DMS53 (cell line): ENCODE measurements around the gene CLSTN2.

Experiments used
- DNase-seq: peaks from one replicate; lab custom pipeline; 2025; lab: John Stamatoyannopoulos, UW

Gene CLSTN2

DNA sequence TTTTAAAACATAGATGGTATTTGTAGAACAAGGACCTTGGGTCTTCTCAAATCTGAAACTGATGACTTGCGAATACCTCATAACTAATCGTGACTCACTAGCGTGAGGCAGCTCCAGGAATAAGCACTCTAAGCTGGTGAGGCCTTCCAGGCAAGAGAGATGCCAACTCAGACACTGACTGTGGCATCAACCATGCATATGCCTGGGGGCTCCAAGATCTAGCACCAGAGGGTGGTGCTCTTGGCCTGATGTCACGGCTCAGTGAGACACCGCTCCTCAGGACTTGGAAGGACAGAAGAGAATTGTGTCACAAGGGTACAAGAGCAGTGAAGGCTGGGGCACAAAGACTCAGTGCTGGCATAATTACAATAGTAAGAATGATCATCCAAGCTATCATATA, 617.9 kb downstream of the CLSTN2 start:
- DNase-seq: no peak

DNA sequence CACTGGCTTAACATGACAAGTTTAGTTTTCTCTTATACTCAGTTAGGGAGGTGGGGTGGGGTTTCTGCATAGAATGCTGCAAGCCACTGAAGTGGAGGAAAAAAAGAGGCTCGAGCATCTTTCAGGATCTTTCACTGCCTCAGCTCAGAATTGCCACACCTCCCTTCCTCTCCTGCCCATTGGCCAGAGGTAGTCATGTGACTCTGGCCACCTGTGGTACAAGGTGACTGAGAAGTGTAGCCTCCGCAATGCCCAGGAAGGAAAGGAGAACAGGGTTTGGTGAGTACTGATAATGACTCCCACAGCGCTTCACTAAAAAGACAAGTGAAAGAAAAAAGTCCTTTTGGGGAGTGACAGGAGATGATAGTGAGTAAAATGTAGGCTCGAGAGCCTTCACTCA, 618.6 kb downstream of the CLSTN2 start:
- no peak for DNase-seq

DNA sequence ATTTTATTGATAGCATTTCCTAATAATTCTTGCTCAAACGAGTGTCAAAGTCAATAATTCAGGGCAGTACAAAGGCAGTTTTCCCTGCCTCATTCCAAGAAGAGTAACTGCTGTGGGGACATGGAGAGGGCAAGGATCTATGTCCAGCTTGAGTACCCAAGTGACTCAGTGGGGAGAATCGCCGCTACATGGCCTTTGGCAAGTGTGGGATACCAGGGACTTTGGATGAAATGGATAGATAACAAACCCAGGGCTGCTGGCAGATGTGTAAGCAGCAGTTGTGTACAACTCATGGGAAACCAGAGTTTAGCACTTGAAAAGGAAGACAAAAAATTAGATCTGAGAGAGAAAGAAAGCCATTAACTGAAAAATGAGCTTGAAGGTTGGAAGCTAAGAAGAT, 620.7 kb downstream of the CLSTN2 start:
- DNase-seq: no peak

DNA sequence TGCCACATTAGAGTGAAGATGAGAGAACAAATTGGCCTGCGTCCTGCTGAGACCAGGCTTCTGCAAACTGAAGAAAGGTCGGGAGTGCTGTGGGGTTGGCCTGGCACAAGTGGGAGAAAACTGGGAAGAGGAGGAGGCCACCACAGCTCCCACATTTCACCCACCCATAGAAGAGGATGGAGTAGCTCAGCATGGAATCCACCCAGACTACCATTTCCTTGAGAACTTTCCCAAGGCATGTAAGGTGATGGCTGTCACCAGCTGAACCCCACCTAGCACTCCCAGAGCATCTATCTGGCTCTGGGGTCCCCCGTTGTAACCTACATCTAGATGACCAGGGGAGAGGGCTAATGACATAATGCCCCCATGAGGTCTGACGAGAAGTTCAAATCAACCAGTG, 622.5 kb downstream of the CLSTN2 start:
- no peak for DNase-seq

DNA sequence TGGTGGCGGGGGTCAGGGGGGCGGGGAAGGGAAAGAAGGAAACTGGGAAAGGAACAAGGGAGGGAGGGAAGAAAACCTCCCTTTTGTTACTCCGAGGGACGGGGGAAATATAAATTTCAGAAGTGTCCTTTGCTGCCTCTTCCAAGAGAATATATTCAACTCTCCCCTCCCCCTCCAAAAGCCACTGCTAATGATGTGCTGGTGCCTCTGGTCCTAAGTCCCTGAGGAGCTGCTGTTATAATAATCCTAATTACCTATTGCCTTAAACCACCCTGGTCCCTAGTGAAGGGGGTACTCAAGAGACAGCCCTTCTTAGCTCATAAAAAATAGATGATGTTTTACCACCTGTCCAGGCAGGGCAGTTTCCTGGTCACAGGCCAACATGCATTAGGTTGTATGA, 624.6 kb downstream of the CLSTN2 start:
- no peak for DNase-seq

DNA sequence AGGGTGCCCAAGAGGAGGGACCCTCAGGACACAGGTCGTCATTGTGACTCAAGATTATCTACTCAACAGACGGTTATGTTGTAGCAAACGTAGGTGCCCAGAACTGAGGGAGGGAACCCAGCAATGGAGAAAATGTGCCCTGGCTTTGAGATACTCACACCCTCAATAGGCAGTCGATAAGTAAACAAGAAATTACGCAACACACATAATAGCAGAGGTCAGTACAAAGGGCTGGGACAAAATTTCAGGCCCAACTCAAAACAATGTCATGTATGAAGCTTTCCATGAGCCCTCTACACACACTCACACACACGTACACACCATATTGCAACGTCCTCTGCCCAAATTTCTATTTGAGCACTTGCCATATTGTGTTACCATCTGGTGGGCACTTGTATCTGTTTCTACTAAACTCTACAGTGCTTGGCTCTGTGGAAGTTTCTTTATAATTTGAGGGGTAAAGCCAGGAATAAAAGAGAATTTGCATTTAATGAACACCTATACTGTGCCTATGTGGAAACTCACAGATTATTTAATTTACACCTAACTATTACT, 628.3 kb downstream of the CLSTN2 start:
- no peak for DNase-seq

DNA sequence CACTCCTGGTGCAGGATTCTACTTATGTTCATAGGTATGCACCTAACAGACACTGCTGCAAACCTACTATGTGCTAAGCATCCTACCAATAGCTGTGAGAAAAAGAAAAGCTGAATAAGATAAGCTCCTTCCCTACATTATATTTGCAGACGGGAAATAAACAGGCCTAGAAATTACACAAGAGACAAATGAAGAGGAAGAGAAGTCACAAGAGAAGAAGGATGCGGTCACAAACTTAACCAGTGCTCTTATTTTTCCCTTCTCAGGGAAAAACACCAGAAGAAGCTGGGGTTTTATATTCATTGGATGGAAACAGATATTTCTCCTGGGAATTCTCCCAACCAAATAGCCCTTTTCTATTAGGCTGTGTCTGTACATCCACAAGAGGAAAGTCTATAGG, 633.1 kb downstream of the CLSTN2 start:
- no peak for DNase-seq

DNA sequence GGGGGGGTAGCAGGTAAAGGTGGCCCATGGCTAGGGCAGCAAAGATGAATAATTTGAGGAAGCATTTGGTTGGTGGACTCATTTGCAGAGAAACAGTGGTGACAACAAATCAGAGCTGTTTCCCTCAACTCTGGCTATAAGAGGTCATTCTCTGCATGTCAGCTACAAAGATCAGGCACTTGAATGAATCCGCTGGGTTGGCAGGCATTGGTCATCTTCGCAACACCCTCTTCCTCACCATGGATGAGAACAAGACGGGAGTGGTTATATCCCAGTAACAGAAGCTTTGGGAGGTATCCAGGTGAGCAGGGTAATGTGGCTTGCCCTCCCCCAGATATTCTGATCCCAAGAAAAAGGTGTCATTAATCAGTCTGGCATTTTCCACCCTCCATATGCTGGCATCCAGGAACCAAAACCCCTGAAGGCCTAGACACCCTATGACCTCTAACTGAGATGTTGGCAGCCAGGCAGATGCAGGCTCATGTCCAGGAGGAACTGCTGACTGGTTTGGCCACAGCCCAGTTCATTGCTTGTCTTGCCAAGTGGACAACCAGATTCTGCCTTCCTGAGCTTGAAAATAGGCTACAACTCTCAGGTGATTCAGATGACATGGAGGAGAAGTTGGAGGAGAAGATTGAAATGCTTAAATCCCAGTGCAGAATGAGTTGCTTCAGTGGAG, 634.0 kb downstream of the CLSTN2 start:
- no peak for DNase-seq

DNA sequence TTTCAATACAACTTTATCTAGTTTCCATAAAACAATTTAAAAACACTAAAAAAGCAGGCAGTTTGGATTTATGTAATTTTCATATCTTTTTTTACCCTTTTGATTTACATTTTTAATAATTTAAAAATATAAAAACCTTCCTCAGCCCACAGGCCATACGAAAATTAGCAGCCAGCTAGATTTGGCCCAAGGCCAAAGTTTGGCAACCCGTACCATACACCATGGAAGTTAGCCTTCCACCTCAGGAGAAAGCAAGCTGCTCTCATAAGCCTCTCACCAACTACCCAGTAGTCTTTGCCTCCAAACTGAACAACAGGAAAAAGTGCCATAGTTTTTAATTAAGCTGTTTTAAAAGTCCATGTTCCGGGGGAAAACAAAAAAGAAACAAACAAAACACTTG, 635.6 kb downstream of the CLSTN2 start:
- no peak for DNase-seq

DNA sequence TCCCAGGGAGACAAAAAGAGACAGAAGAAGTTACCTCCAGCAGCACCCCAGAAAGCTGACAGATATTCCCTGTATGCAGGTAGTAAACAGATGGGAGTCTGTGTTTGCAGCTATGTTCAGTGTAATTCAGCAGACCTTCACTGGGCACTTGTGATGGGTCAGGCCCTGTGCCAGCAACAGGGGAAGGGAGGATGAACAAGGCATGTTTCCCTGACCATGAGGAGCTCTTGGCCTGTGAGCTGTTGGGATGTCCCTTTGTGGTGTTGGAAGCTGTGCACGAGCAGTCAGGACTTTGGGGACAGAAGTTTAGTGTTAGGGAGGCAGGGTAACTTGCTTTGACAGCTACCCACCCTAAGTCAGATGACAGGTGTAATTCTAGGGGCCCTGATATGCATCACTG, 636.9 kb downstream of the CLSTN2 start:
- DNase-seq: no peak

DNA sequence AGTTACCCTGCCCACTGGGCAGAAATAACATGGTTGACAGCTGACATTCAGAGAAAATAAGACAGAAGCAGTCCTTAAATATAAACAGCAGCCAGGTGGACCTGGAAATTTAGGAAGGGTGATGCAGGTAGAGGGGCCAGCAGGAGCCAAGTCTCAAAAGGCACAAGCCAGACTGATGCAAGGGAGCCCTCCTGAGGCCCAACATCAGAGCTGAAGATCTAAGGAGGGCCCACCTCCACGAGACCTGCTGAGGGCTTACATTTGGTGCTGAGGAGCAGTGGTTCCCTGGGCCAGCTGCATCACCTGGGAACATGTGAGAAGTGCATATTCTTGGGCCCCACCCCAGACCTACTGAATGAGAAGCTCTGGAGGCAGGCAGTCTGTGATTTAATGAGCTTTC, 637.3 kb downstream of the CLSTN2 start:
- DNase-seq: no peak

DNA sequence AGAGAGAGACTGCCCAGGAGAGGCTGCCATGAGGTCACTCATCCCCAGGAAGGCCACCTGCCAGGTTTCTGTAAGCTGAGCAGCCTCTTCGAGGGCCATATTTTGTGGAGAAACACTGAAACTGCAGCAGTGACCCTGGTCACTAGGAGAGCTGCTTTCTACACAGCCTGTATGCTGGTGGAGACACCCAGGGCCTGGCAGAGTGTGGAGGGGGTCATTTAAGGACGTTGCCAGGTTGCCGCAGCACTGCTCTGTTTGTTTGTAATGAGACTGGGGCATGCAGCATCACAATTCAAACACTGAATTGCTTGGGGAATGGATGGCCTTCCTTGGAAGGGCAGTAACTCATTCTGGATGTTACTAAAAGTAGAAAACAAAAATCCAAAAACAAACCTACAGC, 638.0 kb downstream of the CLSTN2 start:
- peak; percentile 12 for DNase-seq

DNA sequence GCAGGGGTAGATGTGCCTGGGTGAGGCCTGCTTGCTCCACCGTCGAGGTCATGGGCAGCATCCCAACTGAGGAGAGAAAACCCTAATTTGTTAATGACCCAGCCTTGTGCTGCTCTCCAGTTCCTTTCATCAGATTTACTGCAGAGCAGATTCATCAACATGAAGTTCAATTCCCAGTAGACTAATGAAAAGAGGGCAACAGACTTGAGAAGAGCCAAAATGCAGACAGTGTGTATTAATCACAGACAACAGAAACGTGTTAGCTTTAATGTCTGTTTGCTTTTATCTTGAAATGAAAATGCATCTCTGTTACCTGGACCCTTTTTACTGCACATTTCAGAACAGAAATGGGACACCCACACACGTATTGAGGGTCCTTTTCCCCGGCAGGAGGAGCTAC, 639.4 kb downstream of the CLSTN2 start:
- DNase-seq: no peak

DNA sequence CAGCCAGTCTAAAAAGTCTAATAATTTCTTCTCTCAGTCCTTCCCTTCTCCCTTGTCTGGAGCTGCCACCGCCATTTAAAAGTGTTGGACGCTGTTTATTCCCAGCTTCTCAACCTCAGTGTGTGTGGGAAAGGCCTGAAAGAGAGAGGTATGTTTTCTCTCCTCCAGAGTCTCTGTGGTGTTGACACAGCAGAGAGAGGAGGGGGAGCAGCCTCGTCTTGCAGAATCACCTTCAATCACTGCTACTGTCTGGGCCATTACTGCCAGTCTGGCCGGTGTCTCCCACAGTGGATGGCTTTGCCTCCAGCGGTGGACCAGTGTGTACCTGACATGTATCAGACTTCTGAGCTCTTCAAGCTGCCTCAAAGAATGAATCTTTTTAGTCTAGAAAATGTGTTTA, 641.5 kb downstream of the CLSTN2 start:
- DNase-seq: no peak

DNA sequence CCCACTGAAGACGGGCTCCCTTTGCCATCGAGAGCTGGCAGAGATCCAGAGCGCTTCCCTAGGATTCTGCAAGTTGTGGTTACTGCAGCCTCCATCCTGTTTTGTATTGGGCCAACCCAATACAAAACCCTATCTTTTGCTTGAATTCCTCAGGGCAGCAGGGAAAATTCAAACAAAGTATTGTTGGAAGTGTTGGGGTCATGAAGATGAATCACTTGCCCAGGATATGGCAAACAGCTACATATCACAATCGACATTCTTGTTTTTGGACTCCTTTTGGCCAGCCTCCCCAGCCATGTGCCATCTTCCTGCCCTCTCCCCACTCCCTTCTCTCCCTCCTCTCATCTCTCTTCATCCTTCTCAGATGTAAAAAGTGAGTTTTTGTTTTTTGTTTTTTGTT, 642.9 kb downstream of the CLSTN2 start:
- no peak for DNase-seq

DNA sequence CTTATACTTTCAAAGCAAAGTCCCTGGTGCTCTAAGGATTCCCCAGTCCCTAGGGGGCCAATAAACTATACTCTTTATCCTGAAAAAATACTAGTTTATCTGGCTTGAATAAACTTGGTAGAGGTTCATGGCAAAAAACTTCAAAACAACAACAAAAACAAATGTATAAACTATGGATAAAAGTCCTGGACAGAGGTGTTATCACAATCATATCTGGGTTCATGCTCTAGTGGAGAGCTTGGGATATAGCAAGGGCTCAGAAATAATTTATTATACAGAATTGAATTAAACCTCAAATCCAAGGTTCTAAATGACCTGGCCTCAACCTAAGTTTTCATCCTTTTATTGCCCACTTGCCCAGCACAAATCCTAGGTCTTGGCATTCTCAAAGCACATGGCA, 644.3 kb downstream of the CLSTN2 start:
- no peak for DNase-seq

DNA sequence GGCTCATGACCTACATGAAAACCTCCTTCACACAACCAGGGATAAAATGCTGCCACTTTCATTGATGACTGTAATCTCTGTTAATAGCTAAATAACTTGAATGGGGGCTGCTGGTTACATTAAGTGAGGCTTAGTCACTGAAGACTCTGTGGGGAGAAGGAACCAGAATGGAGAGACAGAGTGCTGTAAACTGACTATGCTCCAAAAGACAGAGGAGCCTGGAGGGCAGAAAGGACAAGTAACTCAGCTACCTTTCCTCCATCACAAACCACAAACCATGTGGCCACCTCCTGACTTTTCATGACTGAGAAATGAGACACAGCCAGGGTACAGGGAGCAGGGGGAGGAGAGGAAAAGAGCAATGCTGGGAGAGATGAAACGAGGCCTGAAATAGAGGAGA, 645.8 kb downstream of the CLSTN2 start:
- no peak for DNase-seq

DNA sequence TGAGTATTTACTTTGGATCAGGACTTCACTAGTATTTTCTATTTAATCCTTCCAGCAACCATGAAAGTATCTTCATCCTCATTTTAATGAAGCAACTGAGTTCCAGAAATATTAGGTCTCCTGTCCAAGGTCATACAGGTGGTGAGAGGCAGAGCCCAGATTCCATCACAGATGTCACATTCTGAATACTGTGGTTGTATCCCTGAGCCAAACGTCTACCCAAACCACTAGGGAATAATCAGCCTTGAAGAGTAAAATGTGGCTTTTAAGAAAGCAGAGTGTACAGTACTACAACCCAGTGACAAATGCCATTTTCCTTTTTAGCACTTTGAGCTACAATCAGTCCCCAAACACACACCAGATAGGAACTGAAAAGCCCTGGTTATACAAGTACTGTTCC, 649.6 kb downstream of the CLSTN2 start:
- no peak for DNase-seq

DNA sequence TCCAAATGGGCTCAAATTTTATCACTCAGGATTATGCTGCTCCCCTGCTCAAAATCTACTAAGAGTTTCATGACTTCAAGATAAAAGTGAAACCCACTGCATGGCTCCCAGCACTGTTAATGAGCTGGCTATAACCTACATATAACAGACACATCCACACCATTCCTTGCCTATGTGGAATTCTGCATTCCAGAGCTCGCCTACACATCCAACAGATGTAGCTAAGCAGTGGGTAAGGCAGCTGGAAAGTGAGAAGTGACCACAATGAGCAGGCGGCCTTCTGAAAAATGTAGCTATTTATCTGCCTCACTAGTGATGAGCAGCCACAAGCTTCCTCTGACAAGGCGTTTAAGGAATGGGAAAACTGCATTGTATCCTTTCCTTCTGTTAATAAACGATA, 650.8 kb downstream of the CLSTN2 start:
- DNase-seq: no peak

DNA sequence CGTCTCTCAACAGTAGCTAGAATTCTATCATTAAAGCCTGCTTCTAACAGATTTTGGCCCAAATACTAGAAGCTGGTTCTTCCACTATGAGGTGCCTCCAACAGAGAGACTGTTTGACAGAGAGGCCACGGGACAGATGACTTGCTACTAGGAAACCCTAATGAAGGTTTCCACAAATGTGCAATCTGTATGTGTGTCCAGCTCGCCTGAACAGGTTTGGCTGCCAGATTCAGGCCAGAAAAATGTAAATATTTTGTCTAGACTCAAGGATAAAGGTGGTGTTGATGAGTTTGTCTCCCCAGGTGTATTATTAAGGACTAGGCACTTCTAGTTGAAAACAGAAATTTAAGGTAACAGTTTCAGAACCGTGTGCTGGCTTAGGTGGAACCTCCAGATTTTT, 651.3 kb downstream of the CLSTN2 start:
- DNase-seq: no peak

DNA sequence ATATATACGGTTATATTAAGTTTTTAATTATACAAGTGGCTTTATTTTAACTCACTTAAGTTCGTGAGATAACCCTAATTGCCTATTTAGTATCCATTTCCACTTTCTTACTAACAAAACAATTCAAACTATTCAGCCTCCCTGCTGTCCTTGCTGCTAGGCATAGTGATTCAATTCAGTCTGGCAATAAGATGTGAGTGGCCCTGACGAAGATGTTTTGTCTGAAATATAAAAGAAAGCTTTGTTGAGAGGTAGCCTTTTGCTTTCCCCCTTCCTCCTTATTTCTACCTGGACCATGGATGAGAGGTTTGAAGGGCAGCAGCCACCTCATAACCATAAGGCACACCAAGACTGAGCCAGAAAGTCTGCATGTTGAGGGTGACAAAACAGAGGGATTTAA, 653.6 kb downstream of the CLSTN2 start:
- no peak for DNase-seq

DNA sequence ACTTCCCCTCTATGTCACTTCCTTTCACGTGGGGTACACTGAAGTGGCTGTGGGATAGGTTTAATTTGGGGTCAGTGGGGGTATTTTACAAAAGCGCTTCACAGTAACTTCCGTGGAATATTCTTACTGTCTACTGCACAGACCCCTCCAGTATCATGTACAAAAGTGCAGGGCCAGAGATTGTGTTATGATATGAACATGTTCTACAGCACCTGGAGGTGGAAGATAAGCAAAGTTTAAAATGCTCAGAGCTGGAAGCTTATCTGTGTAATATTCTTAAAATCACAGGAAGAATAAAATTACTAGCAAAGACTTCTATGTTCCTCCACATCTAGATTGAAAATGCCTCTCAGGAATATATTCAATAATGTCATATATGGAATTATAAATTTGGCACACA, 658.8 kb downstream of the CLSTN2 start:
- DNase-seq: no peak

DNA sequence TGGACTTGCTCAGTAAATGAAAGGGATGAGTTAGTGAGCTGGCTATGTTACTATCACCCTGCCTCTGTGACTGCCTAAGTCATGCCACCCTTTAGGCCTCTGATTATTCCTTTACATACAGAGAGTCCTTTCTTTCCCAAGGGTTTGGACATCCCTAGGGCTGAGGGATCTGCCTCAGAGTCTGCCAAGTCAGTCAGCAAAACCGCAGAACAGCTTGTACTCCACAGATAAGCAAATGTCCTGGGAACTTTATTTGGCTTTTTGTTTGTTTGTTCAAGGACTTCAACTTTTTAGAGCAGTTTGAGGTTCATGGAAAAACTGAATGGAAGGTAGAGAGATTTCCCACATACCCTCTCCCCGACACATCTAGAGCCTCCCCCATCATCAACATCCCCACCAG, 660.3 kb downstream of the CLSTN2 start:
- DNase-seq: no peak

DNA sequence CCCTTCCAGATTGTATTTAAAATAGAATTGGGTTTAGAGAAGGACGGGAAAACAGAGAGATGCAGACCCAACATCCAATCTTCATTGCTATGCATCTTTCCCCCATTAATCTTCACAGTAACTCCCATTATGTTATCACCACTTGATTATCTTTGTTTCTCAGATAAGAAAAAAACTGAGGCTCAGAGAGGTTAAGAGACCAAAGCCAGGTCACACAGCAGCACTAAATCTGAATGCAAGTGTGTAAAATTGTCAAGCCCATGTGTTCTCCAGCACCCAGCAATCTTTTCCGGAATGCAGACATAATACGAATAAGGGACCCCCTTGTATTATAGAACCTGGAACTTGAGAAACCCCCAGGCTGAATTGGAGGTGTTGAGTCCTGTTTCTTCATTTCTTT, 662.4 kb downstream of the CLSTN2 start:
- DNase-seq: no peak

DNA sequence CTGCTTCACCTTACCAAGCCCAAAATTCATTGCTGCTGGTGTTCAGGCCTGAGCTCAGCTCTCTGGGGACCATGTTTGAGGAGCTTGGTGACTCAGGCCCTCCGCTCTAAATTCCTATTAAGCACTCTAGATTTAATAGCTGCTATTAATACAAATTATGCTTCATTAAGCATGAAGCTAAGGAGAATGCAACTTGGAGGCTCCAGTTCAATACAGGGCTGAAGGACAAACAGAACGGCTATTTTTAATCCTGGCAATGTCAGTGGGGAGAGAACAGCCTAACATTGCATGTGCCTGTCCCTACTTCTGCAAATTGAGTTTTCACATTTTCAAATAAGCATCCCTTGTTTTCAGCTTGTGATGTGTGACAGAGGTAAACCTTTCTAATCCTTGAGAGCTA, 662.8 kb downstream of the CLSTN2 start:
- DNase-seq: no peak
